ENCODE data around the gene PON1. TPM values are rescaled to one million over a fixed set of nuclear protein-coding genes. Genes with fewer than 3 reads are reported as not detected.

The PON1 gene
- total and polyA plus RNA-seq, 2 donors (not counting 1 experiment from before 2014, with no cell fraction given), result not detected

- Histone ChIP-seq H3K4me2 (replicated peaks; ENCODE audit: low read depth, low read length, poor library complexity, severe bottlenecking) (no peak overlapping the region), H3K4me1 (ENCODE audit: control insufficient read depth in 2 of 2, insufficient read depth in 2 of 2, low read length in 2 of 2) (no peaks in the 10 kb centered on the region), H3K4me3 (ENCODE audit: control extremely low read depth in 1 of 5, extremely low read depth in 1 of 5, insufficient read depth in 1 of 5, low read depth in 2 of 5, low read length in 4 of 5) (no peak overlapping the region), H3K27me3 (replicated peaks in 1 of 4; ENCODE audit: control extremely low read depth in 1 of 4, control insufficient read depth in 3 of 4, insufficient read depth in 4 of 4, low read length in 3 of 4) (no peaks in the 10 kb centered on the region), H3K9me3 (ENCODE audit: control extremely low read depth in 1 of 3, control insufficient read depth in 2 of 3, insufficient read depth in 1 of 3, low read length in 2 of 3) (no peaks in the 10 kb centered on the region), H2AFZ (ENCODE audit: insufficient read depth, low read depth, low read length, poor library complexity, severe bottlenecking) (no peak overlapping the region), H3K9ac (ENCODE audit: low read length) (no peak overlapping the region), H3K36me3 (replicated peaks in 1 of 2; ENCODE audit: control extremely low read depth in 1 of 2, control insufficient read depth in 1 of 2, extremely low read depth in 1 of 2, insufficient read depth in 2 of 2, low read length in 1 of 2) (no peaks in the 10 kb centered on the region), H3K27ac (ENCODE audit: low read length in 2 of 2) (no peak overlapping the region), H4K20me1 (ENCODE audit: control insufficient read depth, insufficient read depth, low read length, poor library complexity, severe bottlenecking) (no peaks in the 10 kb centered on the region), H3K79me2 (ENCODE audit: control insufficient read depth, insufficient read depth, low read length) (no peaks in the 10 kb centered on the region)
- H3K9me3 Mint-ChIP-seq (ENCODE audit: insufficient read depth), result no peaks in the 10 kb centered on the region
- no CpG with 5 or more reads among the region's 2 CpGs for WGBS (ENCODE audit: insufficient coverage)
- no peaks in the 10 kb centered on the region for H3K27me3 Mint-ChIP-seq
- ATAC-seq (ENCODE audit: low read depth), result no peak
- no peak for DNase-seq
- no peak overlapping the region for H3K4me3 Mint-ChIP-seq
- CTCF ChIA-PET, result no interaction called here
- no peak overlapping the region for H3K27ac Mint-ChIP-seq
- POLR2A ChIA-PET, result no interaction called here
- TF ChIP-seq CTCF (IDR thresholded peaks at IDR 0.05) (no peak), EZH2 (IDR thresholded peaks at IDR 0.05; ENCODE audit: borderline replicate concordance, insufficient read depth, low read depth, low read length, poor library complexity, severe bottlenecking) (no peak)
- H3K4me1 Mint-ChIP-seq, result no peaks in the 10 kb centered on the region
- intact Hi-C loops (cut with micrococcal nuclease), result no loop called here
These were observed 58.7 kb downstream of the PON1 start for GRCh38 chr7:95265634-95266033.

- ATAC-seq (ENCODE audit: low read depth) (no peak), DNase-seq (no peak)
- Histone ChIP-seq H2AFZ (ENCODE audit: insufficient read depth, low read depth, low read length, poor library complexity, severe bottlenecking) (no peak overlapping the region), H3K4me1 (ENCODE audit: control insufficient read depth in 2 of 2, insufficient read depth in 2 of 2, low read length in 2 of 2) (no peaks in the 10 kb centered on the region), H3K9ac (ENCODE audit: low read length) (no peak overlapping the region), H3K4me2 (replicated peaks; ENCODE audit: low read depth, low read length, poor library complexity, severe bottlenecking) (no peak overlapping the region), H3K4me3 (ENCODE audit: control extremely low read depth in 1 of 5, extremely low read depth in 1 of 5, insufficient read depth in 1 of 5, low read depth in 2 of 5, low read length in 4 of 5) (no peak overlapping the region), H3K27ac (ENCODE audit: low read length in 2 of 2) (no peak overlapping the region), H3K27me3 (replicated peaks in 1 of 4; ENCODE audit: control extremely low read depth in 1 of 4, control insufficient read depth in 3 of 4, insufficient read depth in 4 of 4, low read length in 3 of 4) (no peaks in the 10 kb centered on the region), H3K9me3 (ENCODE audit: control extremely low read depth in 1 of 3, control insufficient read depth in 2 of 3, insufficient read depth in 1 of 3, low read length in 2 of 3) (no peaks in the 10 kb centered on the region), H3K36me3 (replicated peaks in 1 of 2; ENCODE audit: control extremely low read depth in 1 of 2, control insufficient read depth in 1 of 2, extremely low read depth in 1 of 2, insufficient read depth in 2 of 2, low read length in 1 of 2) (no peaks in the 10 kb centered on the region), H3K79me2 (ENCODE audit: control insufficient read depth, insufficient read depth, low read length) (no peaks in the 10 kb centered on the region), H4K20me1 (ENCODE audit: control insufficient read depth, insufficient read depth, low read length, poor library complexity, severe bottlenecking) (no peaks in the 10 kb centered on the region)
- no peak overlapping the region for H3K27ac Mint-ChIP-seq
- H3K4me1 Mint-ChIP-seq, result no peaks in the 10 kb centered on the region
- no peak overlapping the region for H3K4me3 Mint-ChIP-seq
- no peaks in the 10 kb centered on the region for H3K27me3 Mint-ChIP-seq
- no peaks in the 10 kb centered on the region for H3K9me3 Mint-ChIP-seq (ENCODE audit: insufficient read depth)
- no peak for TF ChIP-seq EZH2 (IDR thresholded peaks at IDR 0.05; ENCODE audit: borderline replicate concordance, insufficient read depth, low read depth, low read length, poor library complexity, severe bottlenecking)
- TF ChIP-seq CTCF (IDR thresholded peaks at IDR 0.05), result no peak
- 100% methylated on average over 3 of the region's 6 CpGs for WGBS (ENCODE audit: insufficient coverage)
- intact Hi-C loops (cut with micrococcal nuclease), result no loop called here
- POLR2A ChIA-PET, result no interaction called here
- CTCF ChIA-PET, result no interaction called here
These were observed 59.9 kb downstream of the PON1 start for GRCh38 chr7:95264363-95264891.
